Spleen (tissue), 11 donors: ENCODE data around the gene BTG3. TPM values are rescaled to one million over a fixed set of nuclear protein-coding genes. Genes with fewer than 3 reads are reported as not detected.

Source experiments
- DNase-seq: peaks from one replicate; pipeline ENCODE4 v3.0.0-alpha.2; 2020
- H3K27ac ChIP-seq, 8 donors: fragments of 200-600 bp; sonication (generic) in 7 of 8; 1 replicate in 4 of 8; 2 replicates in 4 of 8; pipeline versions ENCODE4 v1.5.0 to v1.8.0; 2016 to 2021; ENCODE audit warnings: inconsistent platforms in 4 of 8, mild to moderate bottlenecking in 4 of 8, moderate library complexity in 1 of 8
- H3K27me3 ChIP-seq, 7 donors: fragments of 200-600 bp; sonication (generic) in 6 of 7; replicated peaks in 1 of 7; 1 replicate in 4 of 7; 2 replicates in 3 of 7; pipeline versions ENCODE4 v1.5.0 to v1.8.0; 2016 to 2021; ENCODE audit warnings: inconsistent platforms in 3 of 7, mild to moderate bottlenecking in 1 of 7
- H3K36me3 ChIP-seq, 6 donors: fragments of 200-600 bp; sonication (generic) in 5 of 6; 1 replicate in 4 of 6; 2 replicates in 2 of 6; pipeline versions ENCODE4 v1.5.0 to v1.8.0; 2016 to 2021; ENCODE audit warnings: inconsistent platforms in 2 of 6
- H3K4me1 ChIP-seq, 6 donors: fragments of 200-600 bp; sonication (generic) in 5 of 6; 1 replicate in 3 of 6; 2 replicates in 3 of 6; pipeline versions ENCODE4 v1.5.0 to v1.8.0; 2016 to 2021; ENCODE audit warnings: inconsistent platforms in 3 of 6
- H3K4me3 ChIP-seq, 8 donors: fragments of 200-600 bp; sonication (generic) in 7 of 8; 1 replicate in 4 of 8; 2 replicates in 4 of 8; pipeline versions ENCODE4 v1.5.0 to v1.8.0; 2016 to 2021; ENCODE audit warnings: inconsistent platforms in 4 of 8, mild to moderate bottlenecking in 4 of 8, moderate library complexity in 2 of 8
- H3K9me3 ChIP-seq, 8 donors: fragments of 200-600 bp; sonication (generic) in 7 of 8; 1 replicate in 4 of 8; 2 replicates in 4 of 8; pipeline versions ENCODE4 v1.5.0 to v1.8.0; 2016 to 2021; ENCODE audit warnings: inconsistent platforms in 4 of 8
- POLR2A ChIP-seq, 3 donors: fragments of 450-650 bp; IDR thresholded peaks; one replicate each; pipeline ENCODE4 v1.5.1; 2017; ENCODE audit warnings: antibody characterized with exemption in 3 of 3, mild to moderate bottlenecking in 1 of 3
- POLR2AphosphoS5 ChIP-seq, 3 donors: sonication (generic); formaldehyde crosslinking; IDR thresholded peaks; one replicate each; pipeline ENCODE4 v1.5.1; 2017; ENCODE audit warnings: antibody characterized with exemption in 3 of 3
- WGBS, 5 donors: extraction: QIAGEN DNeasy Blood & Tissue Kit in 3 of 5; methylation state at CpG; one replicate each; pipeline versions ENCODE4 v1.1.5 to v1.1.7; 2013 to 2018; 5-methylcytosine and 5-hydroxymethylcytosine counted together
- intact Hi-C: fragments of 100-400 bp; cut with DNase I; formaldehyde crosslinking; loops from one replicate; pipeline ENCODE4 v1.15.0; 2023; ENCODE audit warnings: low total_unique reads
- polyA plus RNA-seq, 3 donors: library from polyadenylated mRNA; stranded (reverse); fragments of 200-250 nt; gene quantifications; one replicate each; pipeline ENCODE4 v1.2.1, GENCODE V29; 2013
- total RNA-seq, 7 donors: library from RNA; depleted of rRNA in 3 of 7; stranded (reverse); fragments of >200 nt in 3 of 7; fragmentation: NEBNext Ultra II Directional in 4 of 7; extraction: Animal tissue kit (Norgen Biotek cat#: 25700) in 4 of 7; gene quantifications; one replicate each; pipeline versions ENCODE4 v1.1.0 to v1.2.1, GENCODE V29; 2016 to 2021
- TF ChIP-seq, protein P1 (sequence below), 11 experiments: fragments of 200-600 bp in 7 of 11; fragments of 450-650 bp in 4 of 11; sonication (generic) in 4 of 11; IDR thresholded peaks in 8 of 11; conservative IDR thresholded peaks in 3 of 11; 1 replicate in 7 of 11; 2 replicates in 4 of 11; pipeline versions ENCODE4 v1.4.0 to v1.8.0; 2016 to 2021; ENCODE audit warnings: antibody characterized with exemption in 11 of 11, inconsistent platforms in 4 of 11, mild to moderate bottlenecking in 1 of 11
- donor health status: healthy with polysubstance abuse.
- donor health status: DM: no; HTN: no; CAD: no; lungs with moderate emphysema.
- donor health status: DM: no; HTN: no; CAD: no.
- donor health status: Bipolar disorder and iron deficiency.
- donor health status: healthy.
- donor health status: DM: no; HTN: no; CAD: no.
- donor health status: DM: yes; HTN: yes; CAD: no.

Gene BTG3
- total and polyA plus RNA-seq, 10 donors: 10.9 to 31.7 (median 17.6) TPM

DNA sequence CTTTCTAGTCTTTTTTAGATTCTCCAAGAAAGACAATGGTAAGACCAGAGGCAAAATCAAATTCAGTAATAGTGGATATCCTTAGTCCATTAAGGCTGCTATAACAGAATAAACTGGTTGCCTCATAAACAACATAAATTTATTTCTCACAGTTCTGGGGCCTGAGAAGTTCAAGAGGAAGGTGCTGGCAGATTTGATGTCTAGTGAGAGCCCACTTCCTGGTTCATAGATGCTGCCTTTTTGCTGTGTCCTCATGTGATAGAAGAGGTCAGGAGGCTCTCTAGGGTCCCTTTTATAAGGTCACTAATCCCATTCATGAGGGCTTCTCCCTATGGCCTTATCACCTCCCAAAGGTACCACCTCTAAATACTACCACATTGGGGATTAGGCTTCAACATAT is 31.5 kb upstream of the BTG3 start:
- no peak overlapping the region for H3K4me3 ChIP-seq
- intact Hi-C loops: no loop called here
- no peak overlapping the region for H3K27ac ChIP-seq
- H3K9me3 ChIP-seq: peaks cover 0 to 15% (median 7%) of the 10 kb centered on the region in 8 donors
- DNase-seq: no peak
- no peaks in the 10 kb centered on the region for H3K36me3 ChIP-seq
- H3K4me1 ChIP-seq: no peaks in the 10 kb centered on the region
- TF ChIP-seq POLR2A (IDR thresholded peaks at IDR 0.05): no peak
- TF ChIP-seq, protein P1, sequence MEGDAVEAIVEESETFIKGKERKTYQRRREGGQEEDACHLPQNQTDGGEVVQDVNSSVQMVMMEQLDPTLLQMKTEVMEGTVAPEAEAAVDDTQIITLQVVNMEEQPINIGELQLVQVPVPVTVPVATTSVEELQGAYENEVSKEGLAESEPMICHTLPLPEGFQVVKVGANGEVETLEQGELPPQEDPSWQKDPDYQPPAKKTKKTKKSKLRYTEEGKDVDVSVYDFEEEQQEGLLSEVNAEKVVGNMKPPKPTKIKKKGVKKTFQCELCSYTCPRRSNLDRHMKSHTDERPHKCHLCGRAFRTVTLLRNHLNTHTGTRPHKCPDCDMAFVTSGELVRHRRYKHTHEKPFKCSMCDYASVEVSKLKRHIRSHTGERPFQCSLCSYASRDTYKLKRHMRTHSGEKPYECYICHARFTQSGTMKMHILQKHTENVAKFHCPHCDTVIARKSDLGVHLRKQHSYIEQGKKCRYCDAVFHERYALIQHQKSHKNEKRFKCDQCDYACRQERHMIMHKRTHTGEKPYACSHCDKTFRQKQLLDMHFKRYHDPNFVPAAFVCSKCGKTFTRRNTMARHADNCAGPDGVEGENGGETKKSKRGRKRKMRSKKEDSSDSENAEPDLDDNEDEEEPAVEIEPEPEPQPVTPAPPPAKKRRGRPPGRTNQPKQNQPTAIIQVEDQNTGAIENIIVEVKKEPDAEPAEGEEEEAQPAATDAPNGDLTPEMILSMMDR (IDR thresholded peaks at IDR 0.05 in 8 of 11, conservative IDR thresholded peaks at IDR 0.05 in 3 of 11): no peak
- TF ChIP-seq POLR2AphosphoS5 (IDR thresholded peaks at IDR 0.05): no peak
- H3K27me3 ChIP-seq: no peaks in the 10 kb centered on the region

DNA sequence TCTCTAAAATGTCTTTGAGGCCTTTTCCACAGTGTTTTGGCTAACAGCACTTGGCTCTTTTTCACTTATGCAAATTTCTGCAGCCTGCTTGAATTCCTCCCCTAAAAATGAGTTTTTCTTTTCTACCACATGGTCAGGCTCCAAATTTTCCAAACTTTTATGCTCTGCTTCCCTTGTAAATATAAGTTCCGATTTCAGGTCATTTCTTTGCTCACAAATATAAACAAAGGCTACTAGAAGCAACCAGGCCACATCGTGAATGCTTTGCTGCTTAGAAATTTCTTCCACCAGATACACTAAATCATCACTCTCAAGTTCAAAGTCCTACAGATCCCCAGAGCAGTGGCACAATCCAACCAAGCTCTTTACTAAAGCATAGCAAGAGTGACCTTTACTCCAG is 28.1 kb upstream of the BTG3 start:
- DNase-seq: no peak
- WGBS, 5 donors: 82 to 92% (median 87%) methylated on average over 2 of the region's 2 CpGs
- intact Hi-C loops: no loop called here

DNA sequence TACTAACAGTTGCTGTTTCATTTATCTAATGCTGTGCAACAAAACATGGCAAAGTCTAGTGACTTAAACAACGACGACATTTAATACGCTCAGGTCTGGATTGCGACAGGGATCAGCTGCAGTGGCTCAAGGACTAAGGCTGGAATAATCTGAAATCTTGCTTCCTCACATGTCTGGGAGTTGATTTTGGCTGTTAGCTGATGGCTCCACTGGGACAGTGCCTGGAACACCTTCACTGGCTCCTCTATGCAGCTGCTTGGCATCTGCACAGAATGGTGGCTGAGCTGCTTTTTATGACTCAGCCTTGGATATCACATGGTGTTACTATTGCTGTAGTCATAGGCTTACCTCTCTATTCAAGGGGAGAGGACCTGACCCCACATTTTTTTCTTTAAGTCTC is 24.0 kb upstream of the BTG3 start:
- no peaks in the 10 kb centered on the region for H3K4me1 ChIP-seq
- H3K9me3 ChIP-seq: peaks cover 0 to 15% (median 7%) of the 10 kb centered on the region in 8 donors
- no peak overlapping the region for H3K27ac ChIP-seq
- H3K36me3 ChIP-seq: no peaks in the 10 kb centered on the region
- no peak for TF ChIP-seq POLR2AphosphoS5 (IDR thresholded peaks at IDR 0.05)
- TF ChIP-seq POLR2A (IDR thresholded peaks at IDR 0.05): no peak
- TF ChIP-seq, protein P1 (IDR thresholded peaks at IDR 0.05 in 8 of 11, conservative IDR thresholded peaks at IDR 0.05 in 3 of 11): no peak
- WGBS, 5 donors: 72 to 98% (median 94%) methylated on average over 4 of the region's 4 CpGs
- DNase-seq: no peak
- H3K4me3 ChIP-seq: no peak overlapping the region
- H3K27me3 ChIP-seq: no peaks in the 10 kb centered on the region
- intact Hi-C loops: no loop called here

More for the DNA sequence above, 28.1 kb upstream of the BTG3 start:
- Histone ChIP-seq H3K4me1 (no peaks in the 10 kb centered on the region), H3K36me3 (no peaks in the 10 kb centered on the region), H3K27ac (no peak overlapping the region), H3K27me3 (no peaks in the 10 kb centered on the region), H3K4me3 (no peak overlapping the region), H3K9me3 (peaks cover 0 to 15% (median 7%) of the 10 kb centered on the region in 8 donors)
- no peak for TF ChIP-seq POLR2A (IDR thresholded peaks at IDR 0.05)

DNA sequence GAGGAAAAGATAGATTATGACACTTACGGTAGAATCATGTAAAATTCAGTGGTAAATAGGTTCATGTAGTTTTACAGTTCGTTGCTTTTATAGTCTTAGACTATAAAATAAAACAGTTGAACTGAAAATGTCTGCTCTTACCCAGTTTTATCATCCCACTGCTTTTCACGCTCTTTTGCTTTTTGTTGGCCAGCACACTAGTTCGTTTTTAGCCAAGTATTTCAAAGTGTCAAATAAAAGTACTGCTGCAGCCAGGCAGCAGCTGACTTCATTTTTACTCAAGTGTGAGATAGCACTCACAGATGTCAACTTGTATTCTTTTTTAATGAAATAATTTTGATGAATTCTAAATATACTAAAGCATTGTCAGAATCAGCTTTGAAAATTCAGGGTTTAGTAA is 18.5 kb upstream of the BTG3 start:
- TF ChIP-seq POLR2AphosphoS5 (IDR thresholded peaks at IDR 0.05) (no peak), POLR2A (IDR thresholded peaks at IDR 0.05) (no peak)
- TF ChIP-seq, protein P1 (IDR thresholded peaks at IDR 0.05 in 8 of 11, conservative IDR thresholded peaks at IDR 0.05 in 3 of 11): no peak
- DNase-seq: no peak
- Histone ChIP-seq H3K9me3 (no peaks in the 10 kb centered on the region), H3K27ac (no peak overlapping the region), H3K36me3 (no peaks in the 10 kb centered on the region), H3K4me1 (peaks cover 0 to 4% (median 0%) of the 10 kb centered on the region in 6 donors), H3K27me3 (no peaks in the 10 kb centered on the region), H3K4me3 (no peak overlapping the region)
- 51 to 74% (median 68%) methylated on average over 4 of the region's 4 CpGs for WGBS, 5 donors
- intact Hi-C loops: no loop called here

DNA sequence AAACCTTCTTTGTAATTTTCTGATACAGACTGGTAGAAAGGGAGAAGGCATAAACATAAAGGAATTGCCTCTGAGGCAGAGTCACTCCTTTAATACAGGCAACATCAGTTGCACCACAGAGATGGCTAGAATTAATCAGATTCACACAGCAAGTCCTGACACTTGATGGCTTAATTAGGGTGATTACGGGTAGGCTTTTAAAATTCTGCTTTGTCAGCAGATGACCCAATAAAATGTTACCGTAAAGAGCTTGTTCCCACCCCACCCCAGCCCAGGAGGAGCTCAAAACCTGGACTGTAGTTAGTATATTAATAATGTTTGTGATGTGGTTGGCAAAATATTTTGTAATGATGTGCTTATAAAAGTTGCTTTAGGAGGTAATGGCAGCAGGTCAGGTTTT is 9.3 kb upstream of the BTG3 start:
- Histone ChIP-seq H3K4me3 (no peak overlapping the region), H3K27me3 (no peaks in the 10 kb centered on the region), H3K27ac (no peak overlapping the region), H3K36me3 (no peaks in the 10 kb centered on the region), H3K4me1 (no peaks in the 10 kb centered on the region), H3K9me3 (no peaks in the 10 kb centered on the region)
- no peak for TF ChIP-seq POLR2A (IDR thresholded peaks at IDR 0.05)
- TF ChIP-seq, protein P1 (IDR thresholded peaks at IDR 0.05 in 8 of 11, conservative IDR thresholded peaks at IDR 0.05 in 3 of 11): no peak
- TF ChIP-seq POLR2AphosphoS5 (IDR thresholded peaks at IDR 0.05): no peak
- no peak for DNase-seq
- 74 to 86% (median 82%) methylated on average over 2 of the region's 2 CpGs for WGBS, 5 donors
- intact Hi-C loops: no loop called here
